Subcutaneous adipose tissue (tissue), 4 donors: ENCODE measurements around the gene ZCCHC14. TPM values are rescaled to one million over a fixed set of nuclear protein-coding genes. Genes with fewer than 3 reads are reported as not detected.

Source experiments
- CTCF ChIP-seq: fragments of 450-650 bp; IDR thresholded peaks from one replicate; pipeline ENCODE4 v1.5.1; 2016; ENCODE audit warnings: low read depth, mild to moderate bottlenecking, control low read depth, antibody characterized with exemption, moderate library complexity
- total RNA-seq, 4 donors: library from RNA; depleted of rRNA; stranded (reverse); fragments of >200 nt; gene quantifications; one replicate each; pipeline ENCODE4 v1.1.0, GENCODE V29; 2016

Gene ZCCHC14
- total RNA-seq, 4 donors from 2014 or later, result 15.6 to 21.1 (median 18.3) TPM

DNA sequence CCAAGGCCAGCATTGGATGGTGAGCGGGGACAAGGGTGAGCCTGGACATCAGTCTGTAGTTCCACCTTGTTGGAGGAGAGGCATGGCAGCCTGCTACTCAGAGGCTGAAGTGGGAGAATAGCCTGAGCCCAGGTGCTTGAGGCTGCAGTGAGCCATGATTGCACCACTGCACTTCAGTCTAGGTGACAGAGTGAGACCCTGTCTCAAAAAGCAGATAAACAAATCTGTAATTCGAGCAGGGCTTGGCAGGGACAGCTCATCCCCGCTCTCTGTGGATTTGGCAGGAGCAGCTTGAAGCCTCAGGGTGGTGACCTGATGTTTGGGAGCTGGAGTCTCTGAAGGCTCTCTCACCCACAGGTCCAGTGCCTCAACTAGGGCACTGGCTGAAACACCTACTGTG lies 38.6 kb upstream of the ZCCHC14 start:
- TF ChIP-seq CTCF, result no peak

DNA sequence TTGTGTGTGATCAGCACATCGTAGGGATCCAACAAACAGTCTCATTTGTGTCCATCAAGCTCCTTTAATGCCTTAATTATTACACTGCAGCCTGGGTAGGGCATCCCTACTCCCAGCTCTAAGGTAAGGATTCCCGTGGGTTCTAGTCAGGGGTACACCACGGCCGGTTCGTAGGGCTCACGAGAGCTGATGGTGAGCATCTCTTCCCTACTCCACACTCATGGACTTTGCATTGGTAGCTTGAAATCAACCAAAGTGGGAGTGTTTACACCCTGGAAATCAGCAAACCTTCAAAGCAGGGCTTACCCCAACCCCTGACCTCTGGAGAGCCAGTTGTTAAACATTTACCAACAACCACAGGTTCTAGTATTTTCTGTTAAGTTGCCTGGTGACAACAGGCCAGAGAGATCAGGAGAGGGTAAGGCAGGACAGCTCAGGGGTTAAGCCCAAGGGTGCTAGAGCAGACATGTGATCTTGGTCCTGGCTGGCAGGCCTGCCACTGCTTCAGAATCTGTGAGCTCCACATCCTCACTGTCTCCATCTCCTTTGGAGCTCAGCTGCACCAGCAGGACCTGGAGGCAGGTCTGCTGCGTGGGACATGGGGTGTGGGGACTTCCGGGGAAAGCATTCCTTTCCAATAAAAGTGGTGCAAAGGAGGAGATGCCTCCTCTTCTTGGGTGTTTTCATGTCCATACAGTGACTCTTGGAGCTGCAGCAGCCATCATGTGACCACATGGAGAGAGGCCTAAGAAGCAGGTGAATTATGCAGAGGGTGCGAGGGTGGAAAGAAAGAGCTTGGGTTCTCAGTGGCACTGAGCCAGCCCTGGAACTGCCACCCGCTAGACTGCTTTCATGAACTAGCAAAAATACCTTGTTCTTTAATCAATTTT lies 36.1 kb upstream of the ZCCHC14 start:
- no peak for TF ChIP-seq CTCF

GRCh38 chr16:87527055-87527724 lies 34.4 kb upstream of the ZCCHC14 start:
- TF ChIP-seq CTCF, result no peak

DNA sequence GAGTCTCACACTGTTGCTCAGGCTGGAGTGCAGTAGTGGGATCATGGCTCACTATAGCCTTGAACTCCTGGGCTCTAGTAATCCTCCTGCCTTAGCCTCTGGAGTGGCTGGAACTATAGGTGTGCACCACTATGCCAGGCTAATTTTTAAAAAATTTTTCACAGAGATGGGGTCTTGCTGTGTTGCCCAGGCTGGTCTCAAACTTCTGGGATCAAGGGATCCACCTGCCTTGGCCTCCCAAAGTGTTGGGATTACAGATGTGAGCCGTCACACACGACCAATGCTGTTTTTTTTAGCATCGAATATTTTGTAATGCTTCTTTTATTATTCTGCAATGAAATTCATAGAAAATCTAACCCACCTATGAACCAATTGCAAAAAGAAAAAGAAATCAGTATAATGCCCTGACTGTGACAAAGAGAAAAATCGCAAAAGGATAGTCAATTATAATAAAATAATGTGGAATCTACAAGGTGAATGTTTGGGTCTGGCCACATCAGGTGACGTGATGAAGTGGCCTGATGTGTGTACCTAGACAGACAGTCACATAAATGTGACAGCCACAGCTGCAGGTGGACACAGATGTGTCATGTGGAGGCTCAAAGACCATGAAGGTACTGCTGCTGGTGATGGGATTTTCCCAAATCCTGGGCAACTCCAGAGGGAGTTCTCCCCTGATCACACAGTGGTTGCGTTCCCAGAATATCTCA lies 33.6 kb upstream of the ZCCHC14 start:
- TF ChIP-seq CTCF, result no peak

DNA sequence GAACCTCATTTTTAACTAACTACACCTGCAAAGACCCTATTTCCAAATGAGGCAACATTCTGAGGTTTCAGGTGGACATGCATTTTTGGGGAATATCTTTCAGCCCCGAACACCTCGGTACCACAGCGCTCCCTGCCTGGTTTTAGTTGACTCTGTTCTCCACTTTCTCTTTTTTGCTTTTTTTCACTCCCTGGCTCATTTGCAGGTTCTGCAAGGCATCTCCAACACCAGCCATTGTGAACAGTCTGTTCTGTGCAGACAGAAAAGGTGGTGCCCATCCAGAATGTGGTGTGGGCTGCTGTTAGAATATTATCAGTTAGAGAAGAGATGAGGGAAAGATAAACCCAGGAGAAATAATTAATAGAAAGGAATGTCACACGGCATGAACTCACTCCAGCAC lies 32.5 kb upstream of the ZCCHC14 start:
- no peak for TF ChIP-seq CTCF

DNA sequence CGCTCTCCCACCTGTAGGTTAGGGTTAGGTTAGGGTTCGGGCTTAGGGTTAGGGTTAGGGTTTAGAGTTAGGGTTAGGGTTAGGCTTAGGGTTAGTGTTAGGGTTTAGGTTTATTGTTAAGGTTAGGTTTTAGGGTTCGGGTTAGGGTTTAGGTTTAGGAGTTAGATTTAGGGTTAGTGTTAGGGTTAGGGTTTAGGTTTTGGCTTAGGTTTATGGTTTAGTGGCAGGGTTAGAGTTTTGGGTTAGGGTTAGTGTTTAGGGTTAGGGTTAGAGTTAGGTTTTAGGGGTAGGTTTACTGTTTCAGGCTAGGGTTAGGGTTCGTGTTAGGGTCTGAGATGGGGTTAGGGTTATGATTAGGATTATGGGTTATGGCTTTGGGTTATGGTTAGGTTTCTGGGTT lies 31.6 kb upstream of the ZCCHC14 start:
- no peak for TF ChIP-seq CTCF

GRCh38 chr16:87516361-87516760 lies 23.5 kb upstream of the ZCCHC14 start:
- TF ChIP-seq CTCF, result no peak
